CD4-positive, alpha-beta T cell (primary cell): ENCODE data around the gene CC2D2B. TPM values are rescaled to one million over a fixed set of nuclear protein-coding genes. Genes with fewer than 3 reads are reported as not detected.
"Not testable (repeated sequence)": the region's sequence is repeated elsewhere in the genome, so short reads cannot be mapped to it uniquely, and the experiment has no call there.

Experiments
- ATAC-seq: fragments of 200-7000 bp; cut with Tn5 transposase; one replicate; pipeline ENCODE4 v1.10.0; 2022; ENCODE audit warnings: mild to moderate bottlenecking; ENCODE audit not compliant: poor library complexity
- CTCF ChIA-PET: fragments of 350-600 bp; sonication (Branson Sonifier 250); formaldehyde crosslinking; loops from one replicate; lab custom pipeline; 2021; ENCODE audit warnings: antibody characterized with exemption, inconsistent platforms; lab: Charles Lee
- POLR2A ChIA-PET: fragments of 350-600 bp; sonication (Branson Sonifier 250); formaldehyde crosslinking; loops from one replicate; lab custom pipeline; 2021; ENCODE audit warnings: antibody characterized with exemption, inconsistent platforms; lab: Charles Lee
- DNase-seq, 14 experiments: peaks; one replicate each; pipeline ENCODE4 v3.0.0-alpha.2; 2013 to 2020; ENCODE audit warnings: mixed read lengths in 2 of 14
- H3K27ac ChIP-seq, 2 donors: one replicate each; pipeline versions ENCODE4 v1.5.1 to v1.7.0; 2013; ENCODE audit warnings: low read length in 2 of 2, low read depth in 1 of 2, mild to moderate bottlenecking in 1 of 2
- H3K27me3 ChIP-seq, 2 experiments: 1 replicate in 1 of 2; 2 replicates in 1 of 2; pipeline versions ENCODE4 v1.6.1 to v1.7.0; 2013; ENCODE audit warnings: low read length in 2 of 2, control low read depth in 1 of 2, mild to moderate bottlenecking in 1 of 2, moderate library complexity in 1 of 2; ENCODE audit not compliant: insufficient read depth in 2 of 2, control insufficient read depth in 1 of 2
- H3K36me3 ChIP-seq: one replicate; pipeline ENCODE4 v1.6.1; 2013; ENCODE audit warnings: low read length, control low read depth; ENCODE audit not compliant: insufficient read depth
- H3K4me1 ChIP-seq: one replicate; pipeline ENCODE4 v1.6.1; 2013; ENCODE audit warnings: low read length, control low read depth; ENCODE audit not compliant: insufficient read depth
- H3K4me3 ChIP-seq: one replicate; pipeline ENCODE4 v1.5.1; 2013; ENCODE audit warnings: mild to moderate bottlenecking, low read length, moderate library complexity
- H3K9me3 ChIP-seq, 2 experiments: 1 replicate in 1 of 2; 2 replicates in 1 of 2; pipeline versions ENCODE4 v1.6.1 to v1.7.0; 2013; ENCODE audit warnings: low read length in 2 of 2, mild to moderate bottlenecking in 2 of 2, control low read depth in 1 of 2, moderate library complexity in 1 of 2; ENCODE audit not compliant: control insufficient read depth in 1 of 2, insufficient read depth in 1 of 2
- H3K27ac Mint-ChIP-seq: one replicate; pipeline ENCODE4 v1.8.0; 2020; ENCODE audit warnings: mixed read lengths
- H3K27me3 Mint-ChIP-seq: one replicate; pipeline ENCODE4 v1.8.0; 2021; ENCODE audit warnings: mixed read lengths
- H3K36me3 Mint-ChIP-seq: one replicate; pipeline ENCODE4 v1.8.0; 2021; ENCODE audit warnings: low read depth, mixed read lengths
- H3K4me1 Mint-ChIP-seq: one replicate; pipeline ENCODE4 v1.8.0; 2021; ENCODE audit warnings: low read depth, mixed read lengths
- H3K4me3 Mint-ChIP-seq: one replicate; pipeline ENCODE4 v1.8.0; 2020; ENCODE audit warnings: mild to moderate bottlenecking, mixed read lengths
- H3K9me3 Mint-ChIP-seq: one replicate; pipeline ENCODE4 v1.8.0; 2020; ENCODE audit warnings: mixed read lengths
- intact Hi-C, 2 experiments: fragments of 100-400 bp; cut with DNase I in 1 of 2; cut with micrococcal nuclease in 1 of 2; formaldehyde crosslinking; loops; one replicate each; pipeline versions ENCODE4 v1.15.1 to v1.9.0; 2023 to 2025; cut with DNase I, micrococcal nuclease
- total RNA-seq, 174 experiments: library from RNA in 2 of 174; stranded (reverse) in 2 of 174; gene quantifications; one replicate each; pipeline ENCODE4 v1.2.3 and lab custom pipeline; 2021 to 2026
- TF ChIP-seq, protein P1 (sequence below): fragments of 200-600 bp; IDR thresholded peaks from one replicate; pipeline ENCODE4 v1.8.0; 2022; ENCODE audit warnings: antibody characterized with exemption, mild to moderate bottlenecking

Gene CC2D2B
- total RNA-seq, 2 experiments from 2014 or later, result not detected

DNA sequence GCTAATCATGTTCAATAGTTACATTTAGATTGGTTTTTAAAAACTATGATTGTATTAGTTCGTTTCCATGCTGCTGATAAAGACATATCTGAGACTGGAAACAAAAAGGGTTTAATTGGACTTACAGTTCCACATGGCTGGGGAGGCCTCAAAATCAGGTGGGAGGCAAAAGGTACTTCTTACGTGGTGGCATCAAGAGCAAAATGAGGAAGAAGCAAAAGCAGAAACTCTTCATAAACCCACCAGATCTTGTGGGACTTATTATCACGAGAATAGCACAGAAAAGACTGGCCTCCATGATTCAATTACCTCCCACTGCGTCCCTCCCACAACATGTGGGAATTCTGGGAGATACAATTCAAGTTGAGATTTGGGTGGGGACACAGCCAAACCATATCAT is 34.1 kb upstream of the CC2D2B start:
- peaks cover 52% of the 10 kb centered on the region for H3K36me3 Mint-ChIP-seq
- H3K27me3 ChIP-seq, result no peaks in the 10 kb centered on the region
- DNase-seq (no peak), ATAC-seq (no peak)
- H3K27ac Mint-ChIP-seq, result no peak overlapping the region
- H3K9me3 ChIP-seq, result peaks cover 0 to 5% of the 10 kb centered on the region in 2 experiments
- TF ChIP-seq, protein P1, sequence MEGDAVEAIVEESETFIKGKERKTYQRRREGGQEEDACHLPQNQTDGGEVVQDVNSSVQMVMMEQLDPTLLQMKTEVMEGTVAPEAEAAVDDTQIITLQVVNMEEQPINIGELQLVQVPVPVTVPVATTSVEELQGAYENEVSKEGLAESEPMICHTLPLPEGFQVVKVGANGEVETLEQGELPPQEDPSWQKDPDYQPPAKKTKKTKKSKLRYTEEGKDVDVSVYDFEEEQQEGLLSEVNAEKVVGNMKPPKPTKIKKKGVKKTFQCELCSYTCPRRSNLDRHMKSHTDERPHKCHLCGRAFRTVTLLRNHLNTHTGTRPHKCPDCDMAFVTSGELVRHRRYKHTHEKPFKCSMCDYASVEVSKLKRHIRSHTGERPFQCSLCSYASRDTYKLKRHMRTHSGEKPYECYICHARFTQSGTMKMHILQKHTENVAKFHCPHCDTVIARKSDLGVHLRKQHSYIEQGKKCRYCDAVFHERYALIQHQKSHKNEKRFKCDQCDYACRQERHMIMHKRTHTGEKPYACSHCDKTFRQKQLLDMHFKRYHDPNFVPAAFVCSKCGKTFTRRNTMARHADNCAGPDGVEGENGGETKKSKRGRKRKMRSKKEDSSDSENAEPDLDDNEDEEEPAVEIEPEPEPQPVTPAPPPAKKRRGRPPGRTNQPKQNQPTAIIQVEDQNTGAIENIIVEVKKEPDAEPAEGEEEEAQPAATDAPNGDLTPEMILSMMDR, result no peak
- no peaks in the 10 kb centered on the region for H3K9me3 Mint-ChIP-seq
- H3K4me3 Mint-ChIP-seq, result no peak overlapping the region
- H3K4me1 Mint-ChIP-seq, result no peaks in the 10 kb centered on the region
- CTCF ChIA-PET, result no interaction called here
- H3K27ac ChIP-seq, result no peak overlapping the region
- no peaks in the 10 kb centered on the region for H3K27me3 Mint-ChIP-seq
- intact Hi-C loops, result no loop called here
- no peaks in the 10 kb centered on the region for H3K4me1 ChIP-seq
- H3K36me3 ChIP-seq, result peaks cover 13% of the 10 kb centered on the region
- H3K4me3 ChIP-seq, result no peak overlapping the region
- POLR2A ChIA-PET, result no interaction called here

DNA sequence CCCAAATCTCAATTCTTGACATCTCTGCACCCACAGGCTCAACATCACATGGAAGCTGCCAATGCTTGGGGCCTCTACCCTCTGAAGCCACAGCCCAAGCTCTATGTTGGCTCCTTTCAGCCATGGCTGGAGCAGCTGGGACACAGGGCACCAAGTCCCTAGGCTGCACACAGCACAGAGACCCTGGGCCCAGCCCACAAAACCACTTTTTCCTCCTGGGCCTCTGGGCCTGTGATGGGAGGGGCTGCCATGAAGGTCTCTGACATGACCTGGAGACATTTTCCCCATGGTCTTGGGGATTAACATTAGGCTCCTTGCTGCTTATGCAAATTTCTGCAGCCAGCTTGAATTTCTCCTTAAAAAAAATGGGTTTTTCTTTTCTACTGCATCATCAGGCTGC is 33.0 kb upstream of the CC2D2B start:
- H3K9me3 Mint-ChIP-seq, H3K27me3 Mint-ChIP-seq, DNase-seq, H3K27ac Mint-ChIP-seq, POLR2A ChIA-PET, H3K27ac ChIP-seq, intact Hi-C loops, H3K4me1 ChIP-seq, ATAC-seq, H3K27me3 ChIP-seq, CTCF ChIA-PET, H3K9me3 ChIP-seq, H3K4me3 ChIP-seq, H3K4me1 Mint-ChIP-seq, H3K4me3 Mint-ChIP-seq: not testable (repeated sequence)
- peaks cover 54% of the 10 kb centered on the region for H3K36me3 Mint-ChIP-seq
- H3K36me3 ChIP-seq, result peaks cover 13% of the 10 kb centered on the region

DNA sequence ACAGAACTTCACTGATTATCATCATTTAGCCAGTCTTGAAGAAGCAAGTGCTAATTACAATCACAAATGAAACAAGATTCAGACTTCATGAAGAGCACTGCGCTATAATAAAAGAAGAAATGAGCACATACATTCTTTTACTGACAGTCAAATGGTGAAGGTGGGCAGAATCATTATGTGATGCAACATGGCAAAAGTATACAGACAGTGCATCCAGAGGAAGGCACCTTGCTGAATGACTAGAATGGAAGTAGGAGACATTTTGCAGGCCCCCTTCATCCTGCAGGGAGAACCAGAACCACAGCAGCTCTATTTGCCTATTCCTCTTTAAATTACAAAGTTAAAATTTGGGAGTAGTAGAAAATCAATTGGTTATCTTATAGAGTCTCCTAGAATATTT is 31.0 kb upstream of the CC2D2B start:
- H3K27me3 ChIP-seq, result no peaks in the 10 kb centered on the region
- H3K36me3 ChIP-seq, result peaks cover 13% of the 10 kb centered on the region
- Mint-ChIP-seq H3K4me1 (no peaks in the 10 kb centered on the region), H3K9me3 (no peaks in the 10 kb centered on the region), H3K36me3 (peaks cover 56% of the 10 kb centered on the region), H3K27ac (no peak overlapping the region), H3K4me3 (no peak overlapping the region), H3K27me3 (no peaks in the 10 kb centered on the region)
- intact Hi-C loops, result no loop called here
- H3K27ac ChIP-seq, result no peak overlapping the region
- no peak for ATAC-seq
- CTCF ChIA-PET, result interaction anchor here (0.6 to 1.0 kb wide), 2 partner anchors 9 to 11 kb away, joined by 4 read pairs; no protein-coding TSS in a partner anchor
- peaks cover 0 to 5% of the 10 kb centered on the region in 2 experiments for H3K9me3 ChIP-seq
- TF ChIP-seq, protein P1, result no peak
- no peaks in the 10 kb centered on the region for H3K4me1 ChIP-seq
- H3K4me3 ChIP-seq, result no peak overlapping the region
- POLR2A ChIA-PET, result no interaction called here
- no peak for DNase-seq

DNA sequence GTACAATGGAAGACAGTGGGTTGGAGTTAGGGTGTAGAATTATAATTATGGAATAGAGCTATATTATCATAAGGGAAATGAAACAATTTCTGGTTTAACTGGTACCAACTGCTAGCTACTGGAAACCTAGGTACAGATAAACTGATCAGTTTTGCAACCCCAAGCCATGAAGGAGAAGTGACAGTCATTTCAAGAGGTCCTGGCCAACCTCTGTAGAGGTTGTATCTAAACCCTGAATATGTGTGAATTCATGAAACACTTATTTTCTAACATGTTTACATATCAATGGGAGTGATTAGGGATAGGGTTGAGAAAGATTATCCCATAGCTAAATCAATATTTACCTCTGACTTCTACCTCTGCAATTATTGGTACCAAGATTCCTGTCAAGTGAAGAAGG is 29.9 kb upstream of the CC2D2B start:
- Mint-ChIP-seq H3K36me3 (peaks cover 47% of the 10 kb centered on the region), H3K9me3 (no peaks in the 10 kb centered on the region), H3K4me3 (no peak overlapping the region), H3K27ac (no peak overlapping the region), H3K27me3 (no peaks in the 10 kb centered on the region), H3K4me1 (no peaks in the 10 kb centered on the region)
- Histone ChIP-seq H3K27me3 (no peaks in the 10 kb centered on the region), H3K27ac (no peak overlapping the region), H3K4me3 (no peak overlapping the region), H3K9me3 (peaks cover 0 to 5% of the 10 kb centered on the region in 2 experiments), H3K4me1 (no peaks in the 10 kb centered on the region), H3K36me3 (peaks cover 10% of the 10 kb centered on the region)
- intact Hi-C loops, result no loop called here
- ATAC-seq (no peak), DNase-seq (no peak)
- ChIA-PET CTCF (interaction anchor here (1.0 kb wide), 1 partner anchor 12 kb away, joined by 4 read pairs; no protein-coding TSS in a partner anchor), POLR2A (no interaction called here)
- TF ChIP-seq, protein P1, result no peak
